ENCODE results near the gene OR13C9.

The OR13C9 gene

DNA sequence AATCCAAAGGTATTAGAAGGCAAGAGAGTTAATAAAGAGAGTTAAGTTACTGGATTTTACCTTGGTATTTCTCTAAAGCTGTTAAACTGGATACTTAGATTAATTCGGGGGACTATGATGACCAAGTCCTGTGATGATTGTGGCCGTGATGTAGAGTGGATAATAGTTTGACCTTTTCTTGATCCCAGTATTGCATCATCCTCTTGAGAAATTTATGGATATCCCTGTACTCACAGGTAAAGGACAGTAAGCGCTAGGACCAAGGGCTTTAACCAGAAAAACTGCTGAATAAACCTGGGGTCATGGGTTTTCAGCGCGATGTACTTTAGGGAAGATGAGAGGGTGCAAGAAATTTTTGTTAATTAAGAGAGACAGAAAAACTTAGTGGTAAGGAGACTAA, 40.7 kb downstream of the OR13C9 start:
- Histone ChIP-seq H3K79me2 (ENCODE audit: insufficient read depth, low read length) (no peaks in the 10 kb centered on the region), H3F3A (ENCODE audit: low read depth) (no peaks in the 10 kb centered on the region), H3K4me3 (ENCODE audit: low read length, poor library complexity, severe bottlenecking) (no peak overlapping the region), H4K20me1 (ENCODE audit: insufficient read depth, low read length, poor library complexity, severe bottlenecking) (no peaks in the 10 kb centered on the region), H3K9me2 (replicated peaks; ENCODE audit: low read depth, low read length) (no peaks in the 10 kb centered on the region), H3K9ac (ENCODE audit: low read depth, low read length, poor library complexity, severe bottlenecking) (no peak overlapping the region), H3K27me3 (ENCODE audit: insufficient read depth, low read length, poor library complexity, severe bottlenecking) (no peaks in the 10 kb centered on the region), H3K4me2 (ENCODE audit: low read depth, low read length, poor library complexity, severe bottlenecking) (no peak overlapping the region), H3K36me3 (ENCODE audit: insufficient read depth, low read length) (no peaks in the 10 kb centered on the region), H3K9me3 (ENCODE audit: insufficient read depth, low read depth, low read length) (no peaks in the 10 kb centered on the region), H3K4me1 (ENCODE audit: insufficient read depth, low read length, poor library complexity, severe bottlenecking) (no peaks in the 10 kb centered on the region), H2AFZ (ENCODE audit: low read length) (no peak overlapping the region)
- TF ChIP-seq, protein P1, sequence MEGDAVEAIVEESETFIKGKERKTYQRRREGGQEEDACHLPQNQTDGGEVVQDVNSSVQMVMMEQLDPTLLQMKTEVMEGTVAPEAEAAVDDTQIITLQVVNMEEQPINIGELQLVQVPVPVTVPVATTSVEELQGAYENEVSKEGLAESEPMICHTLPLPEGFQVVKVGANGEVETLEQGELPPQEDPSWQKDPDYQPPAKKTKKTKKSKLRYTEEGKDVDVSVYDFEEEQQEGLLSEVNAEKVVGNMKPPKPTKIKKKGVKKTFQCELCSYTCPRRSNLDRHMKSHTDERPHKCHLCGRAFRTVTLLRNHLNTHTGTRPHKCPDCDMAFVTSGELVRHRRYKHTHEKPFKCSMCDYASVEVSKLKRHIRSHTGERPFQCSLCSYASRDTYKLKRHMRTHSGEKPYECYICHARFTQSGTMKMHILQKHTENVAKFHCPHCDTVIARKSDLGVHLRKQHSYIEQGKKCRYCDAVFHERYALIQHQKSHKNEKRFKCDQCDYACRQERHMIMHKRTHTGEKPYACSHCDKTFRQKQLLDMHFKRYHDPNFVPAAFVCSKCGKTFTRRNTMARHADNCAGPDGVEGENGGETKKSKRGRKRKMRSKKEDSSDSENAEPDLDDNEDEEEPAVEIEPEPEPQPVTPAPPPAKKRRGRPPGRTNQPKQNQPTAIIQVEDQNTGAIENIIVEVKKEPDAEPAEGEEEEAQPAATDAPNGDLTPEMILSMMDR (conservative IDR thresholded peaks at IDR 0.05; ENCODE audit: low read length), result no peak
- TF ChIP-seq EZH2phosphoT487 (IDR thresholded peaks at IDR 0.05; ENCODE audit: borderline replicate concordance), result no peak

DNA sequence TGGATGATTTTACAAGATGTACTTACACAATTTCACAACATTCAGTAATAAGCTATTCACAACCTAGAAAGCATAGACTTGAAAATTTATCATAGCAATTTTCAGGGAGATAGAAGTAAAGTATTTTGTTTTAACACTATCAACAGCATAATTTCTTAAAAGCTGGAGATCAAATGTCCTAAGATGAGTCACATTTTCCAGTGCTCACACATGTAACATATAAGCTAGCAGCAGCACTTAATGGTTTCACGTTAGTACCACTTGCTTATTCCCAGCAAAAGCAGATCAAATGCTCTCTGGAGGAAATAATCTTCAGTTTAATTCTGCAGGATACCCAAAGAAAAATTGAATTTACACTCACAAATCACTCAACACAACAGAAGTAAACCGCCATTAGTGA, 42.5 kb downstream of the OR13C9 start:
- H3K4me2 ChIP-seq (ENCODE audit: low read depth, low read length, poor library complexity, severe bottlenecking), result no peak overlapping the region
- no peak overlapping the region for H3K4me3 ChIP-seq (ENCODE audit: low read length, poor library complexity, severe bottlenecking)
- H3K9ac ChIP-seq (ENCODE audit: low read depth, low read length, poor library complexity, severe bottlenecking), result no peak overlapping the region
- no peaks in the 10 kb centered on the region for H3K27me3 ChIP-seq (ENCODE audit: insufficient read depth, low read length, poor library complexity, severe bottlenecking)
- 0 out of 2 replicates have a peak, but pooled peaks cover 3% of the 10 kb centered on the region for H3K9me2 ChIP-seq (replicated peaks; ENCODE audit: low read depth, low read length)
- H4K20me1 ChIP-seq (ENCODE audit: insufficient read depth, low read length, poor library complexity, severe bottlenecking), result no peaks in the 10 kb centered on the region
- no peaks in the 10 kb centered on the region for H3K36me3 ChIP-seq (ENCODE audit: insufficient read depth, low read length)
- H3K9me3 ChIP-seq (ENCODE audit: insufficient read depth, low read depth, low read length), result no peaks in the 10 kb centered on the region
- no peak for TF ChIP-seq EZH2phosphoT487 (IDR thresholded peaks at IDR 0.05; ENCODE audit: borderline replicate concordance)
- TF ChIP-seq, protein P1 (conservative IDR thresholded peaks at IDR 0.05; ENCODE audit: low read length), result no peak
- no peaks in the 10 kb centered on the region for H3K79me2 ChIP-seq (ENCODE audit: insufficient read depth, low read length)
- no peaks in the 10 kb centered on the region for H3F3A ChIP-seq (ENCODE audit: low read depth)
- H3K4me1 ChIP-seq (ENCODE audit: insufficient read depth, low read length, poor library complexity, severe bottlenecking), result no peaks in the 10 kb centered on the region
- H2AFZ ChIP-seq (ENCODE audit: low read length), result no peak overlapping the region

DNA sequence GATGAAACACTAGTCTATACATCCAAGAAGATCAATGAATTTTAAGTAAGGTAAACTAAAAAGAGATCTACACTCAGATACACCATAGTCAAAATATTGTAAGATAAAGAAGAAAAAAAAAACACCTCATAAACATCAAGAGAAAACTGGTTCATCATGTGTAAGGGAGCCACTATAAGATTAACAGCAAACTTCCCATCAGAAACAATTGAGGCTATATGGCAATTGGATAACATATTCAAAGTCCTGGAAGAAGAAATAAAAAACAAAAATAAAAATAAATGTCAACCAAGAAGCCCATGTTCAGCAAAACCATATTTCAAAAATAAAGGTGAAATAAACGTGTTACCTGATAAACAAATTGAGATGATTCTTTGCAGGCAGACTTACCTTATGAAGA, 45.4 kb downstream of the OR13C9 start:
- H3K4me2 ChIP-seq (ENCODE audit: low read depth, low read length, poor library complexity, severe bottlenecking), result no peak overlapping the region
- no peaks in the 10 kb centered on the region for H3K36me3 ChIP-seq (ENCODE audit: insufficient read depth, low read length)
- H4K20me1 ChIP-seq (ENCODE audit: insufficient read depth, low read length, poor library complexity, severe bottlenecking), result no peaks in the 10 kb centered on the region
- H3K79me2 ChIP-seq (ENCODE audit: insufficient read depth, low read length), result no peaks in the 10 kb centered on the region
- TF ChIP-seq EZH2phosphoT487 (IDR thresholded peaks at IDR 0.05; ENCODE audit: borderline replicate concordance), result no peak
- TF ChIP-seq, protein P1 (conservative IDR thresholded peaks at IDR 0.05; ENCODE audit: low read length), result no peak
- H3K4me3 ChIP-seq (ENCODE audit: low read length, poor library complexity, severe bottlenecking), result no peak overlapping the region
- H3K9me3 ChIP-seq (ENCODE audit: insufficient read depth, low read depth, low read length), result no peaks in the 10 kb centered on the region
- 0 out of 2 replicates have a peak, but pooled peaks cover 3% of the 10 kb centered on the region for H3K9me2 ChIP-seq (replicated peaks; ENCODE audit: low read depth, low read length)
- H3K27me3 ChIP-seq (ENCODE audit: insufficient read depth, low read length, poor library complexity, severe bottlenecking), result no peaks in the 10 kb centered on the region
- no peaks in the 10 kb centered on the region for H3F3A ChIP-seq (ENCODE audit: low read depth)
- no peak overlapping the region for H2AFZ ChIP-seq (ENCODE audit: low read length)
- H3K4me1 ChIP-seq (ENCODE audit: insufficient read depth, low read length, poor library complexity, severe bottlenecking), result no peaks in the 10 kb centered on the region
- H3K9ac ChIP-seq (ENCODE audit: low read depth, low read length, poor library complexity, severe bottlenecking), result no peak overlapping the region

Measured in Loucy (cell line).